ENCODE measurements around the gene LMNTD1. TPM values are rescaled to one million over a fixed set of nuclear protein-coding genes. Genes with fewer than 3 reads are reported as not detected.

The LMNTD1 gene
- total and polyA plus RNA-seq, 10 of the 15 experiments (the other 5 are each of a cell fraction or from before 2014, with no cell fraction given): not detected

DNA sequence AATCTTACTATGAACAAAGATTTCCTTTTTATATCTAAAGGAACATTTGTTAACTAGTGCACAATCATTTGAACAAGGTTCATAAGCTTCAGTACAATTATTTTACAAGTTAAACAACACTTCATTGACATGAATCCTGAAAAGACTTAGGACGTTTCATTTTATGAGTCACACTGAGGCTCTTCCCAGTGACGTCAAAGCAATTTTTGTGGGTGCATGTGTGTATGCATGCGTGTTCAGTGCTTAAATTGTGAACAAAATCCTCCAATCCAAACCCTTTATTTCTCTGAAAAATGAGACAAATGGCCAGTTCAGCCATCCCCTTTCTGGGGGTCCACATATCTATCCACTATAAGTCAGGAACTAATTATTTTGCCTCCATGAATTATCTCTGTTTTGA lies 2.9 kb downstream of the LMNTD1 start (continued):
- TF ChIP-seq PBX3 (IDR thresholded peaks at IDR 0.05; ENCODE audit: insufficient replicate concordance, low read depth, low read length) (no peak), BMI1 (IDR thresholded peaks at IDR 0.05; ENCODE audit: borderline replicate concordance) (no peak), LARP7 (IDR thresholded peaks at IDR 0.05) (no peak), CREB1 (IDR thresholded peaks at IDR 0.05; ENCODE audit: low read depth) (no peak), DPF2 (IDR thresholded peaks at IDR 0.05) (no peak), NFYA (IDR thresholded peaks at IDR 0.05; ENCODE audit: borderline replicate concordance, low read depth, low read length) (no peak), CBFB (IDR thresholded peaks at IDR 0.05; ENCODE audit: low read depth) (no peak), SREBF1 (IDR thresholded peaks at IDR 0.05; ENCODE audit: low read length) (no peak)

- ChIA-PET POLR2A (no interaction called here), RAD21 (ENCODE audit: unreplicated experiment) (no interaction called here), SMC1A (ENCODE audit: uncharacterized antibody, unreplicated experiment) (no interaction called here), CTCF (no interaction called here)
- no peak for ATAC-seq
- Histone ChIP-seq H2AFZ (ENCODE audit: control insufficient read depth, low read depth, low read length) (no peak overlapping the region), H3K36me3 (ENCODE audit: control insufficient read depth in 2 of 2, insufficient read depth in 2 of 2, low read length in 1 of 2) (no peaks in the 10 kb centered on the region), H3K4me3 (no peak overlapping the region), H3K9me3 (replicated peaks; ENCODE audit: control insufficient read depth, insufficient read depth, low read length) (no peaks in the 10 kb centered on the region), H3K4me2 (ENCODE audit: control insufficient read depth, insufficient read depth) (no peak overlapping the region), H4K20me1 (ENCODE audit: control insufficient read depth, insufficient read depth) (no peaks in the 10 kb centered on the region), H3K9ac (ENCODE audit: control insufficient read depth, insufficient read depth, low read length) (no peak overlapping the region), H3K27ac (ENCODE audit: control insufficient read depth, insufficient read depth) (no peak overlapping the region), H3K79me2 (ENCODE audit: control insufficient read depth, insufficient read depth, low read length) (no peaks in the 10 kb centered on the region), H3K27me3 (replicated peaks in 1 of 2; ENCODE audit: control insufficient read depth in 2 of 2, insufficient read depth in 2 of 2, low read length in 1 of 2) (no peaks in the 10 kb centered on the region), H3K4me1 (ENCODE audit: control insufficient read depth, insufficient read depth, low read length) (no peaks in the 10 kb centered on the region)
- intact Hi-C loops (cut with micrococcal nuclease; ENCODE audit: unreplicated experiment): no loop called here
- FAIRE-seq: no peak
- no peak for DNase-seq (ENCODE audit: low read depth, low spot score)
- no TSS peak for BruUV-seq (replicated peaks)
- in situ Hi-C loops (cut with MboI): no loop called here
- TF ChIP-seq PML (IDR thresholded peaks at IDR 0.05; ENCODE audit: low read length) (no peak), ZNF384 (IDR thresholded peaks at IDR 0.05; ENCODE audit: borderline replicate concordance, low read depth, low read length) (no peak), MEF2B (IDR thresholded peaks at IDR 0.05; ENCODE audit: partially characterized antibody, poor library complexity, severe bottlenecking) (no peak), LARP7 (IDR thresholded peaks at IDR 0.05) (no peak), ETV6 (conservative IDR thresholded peaks at IDR 0.05 in 1 of 2, IDR thresholded peaks at IDR 0.05 in 1 of 2; ENCODE audit: borderline replicate concordance in 1 of 2, low read depth in 1 of 2) (no peak), HDAC2 (IDR thresholded peaks at IDR 0.05) (no peak)
- TF ChIP-seq, protein P1, sequence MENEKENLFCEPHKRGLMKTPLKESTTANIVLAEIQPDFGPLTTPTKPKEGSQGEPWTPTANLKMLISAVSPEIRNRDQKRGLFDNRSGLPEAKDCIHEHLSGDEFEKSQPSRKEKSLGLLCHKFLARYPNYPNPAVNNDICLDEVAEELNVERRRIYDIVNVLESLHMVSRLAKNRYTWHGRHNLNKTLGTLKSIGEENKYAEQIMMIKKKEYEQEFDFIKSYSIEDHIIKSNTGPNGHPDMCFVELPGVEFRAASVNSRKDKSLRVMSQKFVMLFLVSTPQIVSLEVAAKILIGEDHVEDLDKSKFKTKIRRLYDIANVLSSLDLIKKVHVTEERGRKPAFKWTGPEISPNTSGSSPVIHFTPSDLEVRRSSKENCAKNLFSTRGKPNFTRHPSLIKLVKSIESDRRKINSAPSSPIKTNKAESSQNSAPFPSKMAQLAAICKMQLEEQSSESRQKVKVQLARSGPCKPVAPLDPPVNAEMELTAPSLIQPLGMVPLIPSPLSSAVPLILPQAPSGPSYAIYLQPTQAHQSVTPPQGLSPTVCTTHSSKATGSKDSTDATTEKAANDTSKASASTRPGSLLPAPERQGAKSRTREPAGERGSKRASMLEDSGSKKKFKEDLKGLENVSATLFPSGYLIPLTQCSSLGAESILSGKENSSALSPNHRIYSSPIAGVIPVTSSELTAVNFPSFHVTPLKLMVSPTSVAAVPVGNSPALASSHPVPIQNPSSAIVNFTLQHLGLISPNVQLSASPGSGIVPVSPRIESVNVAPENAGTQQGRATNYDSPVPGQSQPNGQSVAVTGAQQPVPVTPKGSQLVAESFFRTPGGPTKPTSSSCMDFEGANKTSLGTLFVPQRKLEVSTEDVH (IDR thresholded peaks at IDR 0.05; ENCODE audit: low read depth, partially characterized antibody): no peak
- TF ChIP-seq, protein P2, sequence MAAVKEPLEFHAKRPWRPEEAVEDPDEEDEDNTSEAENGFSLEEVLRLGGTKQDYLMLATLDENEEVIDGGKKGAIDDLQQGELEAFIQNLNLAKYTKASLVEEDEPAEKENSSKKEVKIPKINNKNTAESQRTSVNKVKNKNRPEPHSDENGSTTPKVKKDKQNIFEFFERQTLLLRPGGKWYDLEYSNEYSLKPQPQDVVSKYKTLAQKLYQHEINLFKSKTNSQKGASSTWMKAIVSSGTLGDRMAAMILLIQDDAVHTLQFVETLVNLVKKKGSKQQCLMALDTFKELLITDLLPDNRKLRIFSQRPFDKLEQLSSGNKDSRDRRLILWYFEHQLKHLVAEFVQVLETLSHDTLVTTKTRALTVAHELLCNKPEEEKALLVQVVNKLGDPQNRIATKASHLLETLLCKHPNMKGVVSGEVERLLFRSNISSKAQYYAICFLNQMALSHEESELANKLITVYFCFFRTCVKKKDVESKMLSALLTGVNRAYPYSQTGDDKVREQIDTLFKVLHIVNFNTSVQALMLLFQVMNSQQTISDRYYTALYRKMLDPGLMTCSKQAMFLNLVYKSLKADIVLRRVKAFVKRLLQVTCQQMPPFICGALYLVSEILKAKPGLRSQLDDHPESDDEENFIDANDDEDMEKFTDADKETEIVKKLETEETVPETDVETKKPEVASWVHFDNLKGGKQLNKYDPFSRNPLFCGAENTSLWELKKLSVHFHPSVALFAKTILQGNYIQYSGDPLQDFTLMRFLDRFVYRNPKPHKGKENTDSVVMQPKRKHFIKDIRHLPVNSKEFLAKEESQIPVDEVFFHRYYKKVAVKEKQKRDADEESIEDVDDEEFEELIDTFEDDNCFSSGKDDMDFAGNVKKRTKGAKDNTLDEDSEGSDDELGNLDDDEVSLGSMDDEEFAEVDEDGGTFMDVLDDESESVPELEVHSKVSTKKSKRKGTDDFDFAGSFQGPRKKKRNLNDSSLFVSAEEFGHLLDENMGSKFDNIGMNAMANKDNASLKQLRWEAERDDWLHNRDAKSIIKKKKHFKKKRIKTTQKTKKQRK (IDR thresholded peaks at IDR 0.05; ENCODE audit: low read depth, low read length): no peak
- TF ChIP-seq, protein P3, sequence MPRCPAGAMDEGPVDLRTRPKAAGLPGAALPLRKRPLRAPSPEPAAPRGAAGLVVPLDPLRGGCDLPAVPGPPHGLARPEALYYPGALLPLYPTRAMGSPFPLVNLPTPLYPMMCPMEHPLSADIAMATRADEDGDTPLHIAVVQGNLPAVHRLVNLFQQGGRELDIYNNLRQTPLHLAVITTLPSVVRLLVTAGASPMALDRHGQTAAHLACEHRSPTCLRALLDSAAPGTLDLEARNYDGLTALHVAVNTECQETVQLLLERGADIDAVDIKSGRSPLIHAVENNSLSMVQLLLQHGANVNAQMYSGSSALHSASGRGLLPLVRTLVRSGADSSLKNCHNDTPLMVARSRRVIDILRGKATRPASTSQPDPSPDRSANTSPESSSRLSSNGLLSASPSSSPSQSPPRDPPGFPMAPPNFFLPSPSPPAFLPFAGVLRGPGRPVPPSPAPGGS (IDR thresholded peaks at IDR 0.05; ENCODE audit: borderline replicate concordance, insufficient read depth, low read depth, low read length, poor library complexity, severe bottlenecking): no peak
These were observed 4.0 kb downstream of the LMNTD1 start for GRCh38 chr12:25549120-25549519.

All from GM12878 (cell line).